A549 (cell line): ENCODE data around the gene ANTXR1. TPM values are rescaled to one million over a fixed set of nuclear protein-coding genes. Genes with fewer than 3 reads are reported as not detected.

Experiments used
- ATAC-seq, 2 experiments: fragments of 200-7000 bp in 1 of 2; fragments of >200 bp in 1 of 2; cut with Nextera tagmentation in 1 of 2; cut with Tn5 transposase in 1 of 2; 3 replicates each; pipeline versions ENCODE4 v1.8.0 to v1.9.1; 2018 to 2020; ENCODE audit warnings: mild to moderate bottlenecking in 1 of 2, moderate library complexity in 1 of 2
- CTCF ChIA-PET: fragments of 300-600 bp; sonication (Branson Sonifier 250); formaldehyde crosslinking; extraction: SDS; loops from one replicate; lab custom pipeline; 2021; ENCODE audit warnings: antibody characterized with exemption, inconsistent platforms; lab: Yijun Ruan, JAX
- POLR2A ChIA-PET: fragments of 350-600 bp; formaldehyde crosslinking; extraction: SDS; loops from one replicate; lab custom pipeline; 2021; ENCODE audit warnings: antibody characterized with exemption, inconsistent platforms; lab: Yijun Ruan, JAX
- DNase-seq, 2 experiments: peaks; one replicate each; pipeline versions ENCODE4 v3.0.0 to v3.0.0-alpha.2; 2011 to 2016; ENCODE audit warnings: low read depth in 1 of 2, low spot score in 1 of 2
- FAIRE-seq: peaks from 2 replicates; lab custom pipeline; 2011; peaks lifted over from hg19 to GRCh38; lab: Jason Lieb, UNC
- H3K27ac ChIP-seq, 2 experiments: fragments of >200 bp; sonication (Bioruptor Twin); formaldehyde crosslinking; 3 replicates each; pipeline ENCODE4 v1.5.1; 2016 to 2017
- H3K4me1 ChIP-seq: fragments of >200 bp; sonication (Bioruptor Twin); formaldehyde crosslinking; 3 replicates; pipeline ENCODE4 v1.6.1; 2016
- H3K4me2 ChIP-seq: fragments of >200 bp; sonication (Bioruptor Twin); formaldehyde crosslinking; 3 replicates; pipeline ENCODE4 v1.6.1; 2016
- H3K4me3 ChIP-seq: fragments of >200 bp; sonication (Bioruptor Twin); formaldehyde crosslinking; 3 replicates; pipeline ENCODE4 v1.5.1; 2016
- H3K9me3 ChIP-seq: fragments of >200 bp; sonication (Bioruptor Twin); formaldehyde crosslinking; 3 replicates; pipeline ENCODE4 v1.6.1; 2016
- BHLHE40 ChIP-seq: IDR thresholded peaks from 2 replicates; pipeline ENCODE4 v1.6.1; 2012; ENCODE audit warnings: low read depth, low read length, inconsistent platforms
- CBX8 ChIP-seq: fragments of 200-600 bp; sonication (generic); IDR thresholded peaks from 2 replicates; pipeline ENCODE4 v1.6.1; 2016
- CTCF ChIP-seq: fragments of >200 bp; sonication (Bioruptor Twin); formaldehyde crosslinking; IDR thresholded peaks from 3 replicates; pipeline ENCODE4 v1.5.1; 2016
- EHMT2 ChIP-seq: fragments of 200-600 bp; sonication (generic); IDR thresholded peaks from 2 replicates; pipeline ENCODE4 v1.6.1; 2016; ENCODE audit warnings: antibody characterized with exemption, low read depth, mild to moderate bottlenecking, moderate library complexity
- ESRRA ChIP-seq: fragments of 150-350 bp; IDR thresholded peaks from 2 replicates; pipeline ENCODE4 v1.6.1; 2014; ENCODE audit warnings: mild to moderate bottlenecking, low read length, borderline replicate concordance
- FOSL2 ChIP-seq, 2 experiments: fragments of 450-650 bp in 1 of 2; fragments of >200 bp in 1 of 2; sonication (Bioruptor Twin) in 1 of 2; formaldehyde crosslinking; IDR thresholded peaks; 2 replicates each; pipeline versions ENCODE4 v1.5.0 to v1.6.1; 2016 to 2020; ENCODE audit warnings: mild to moderate bottlenecking in 1 of 2, moderate library complexity in 1 of 2
- FOXS1 ChIP-seq: fragments of 250-450 bp; sonication (Bioruptor Pico); IDR thresholded peaks from 2 replicates; pipeline ENCODE4 v1.5.0; 2020; ENCODE audit warnings: mild to moderate bottlenecking, moderate library complexity
- GATA3 ChIP-seq: IDR thresholded peaks from 2 replicates; pipeline ENCODE4 v1.6.1; 2012; ENCODE audit warnings: borderline replicate concordance
- HEYL ChIP-seq: fragments of 250-450 bp; sonication (Bioruptor Pico); IDR thresholded peaks from 2 replicates; pipeline ENCODE4 v1.8.0; 2021; ENCODE audit warnings: mild to moderate bottlenecking, moderate library complexity
- JUNB ChIP-seq: fragments of >200 bp; sonication (Bioruptor Twin); formaldehyde crosslinking; IDR thresholded peaks from 2 replicates; pipeline ENCODE4 v1.6.1; 2016
- KDM1A ChIP-seq: fragments of 200-600 bp; sonication (generic); IDR thresholded peaks from 2 replicates; pipeline ENCODE4 v1.6.1; 2016; ENCODE audit warnings: low read depth, mild to moderate bottlenecking
- MAX ChIP-seq: IDR thresholded peaks from 2 replicates; pipeline ENCODE4 v1.6.1; 2012
- PHF8 ChIP-seq: fragments of 200-600 bp; sonication (generic); IDR thresholded peaks from 2 replicates; pipeline ENCODE4 v1.6.1; 2016; ENCODE audit warnings: low read depth, mild to moderate bottlenecking, antibody characterized with exemption, moderate library complexity, borderline replicate concordance
- POLR2AphosphoS2 ChIP-seq: conservative IDR thresholded peaks from 2 replicates; pipeline ENCODE4 v1.6.1; 2012; ENCODE audit warnings: low read length, improper control_type of control experiment, inconsistent platforms
- RCOR1 ChIP-seq: fragments of 150-350 bp; IDR thresholded peaks from 2 replicates; pipeline ENCODE4 v1.6.1; 2014; ENCODE audit warnings: antibody characterized with exemption, low read length, low read depth
- REST ChIP-seq: fragments of 200-600 bp; sonication (generic); IDR thresholded peaks from 2 replicates; pipeline ENCODE4 v1.6.1; 2016; ENCODE audit warnings: antibody characterized with exemption, mild to moderate bottlenecking, moderate library complexity
- RFX5 ChIP-seq: fragments of 450-650 bp; IDR thresholded peaks from 2 replicates; pipeline ENCODE4 v1.7.1; 2014; ENCODE audit warnings: antibody characterized with exemption, mild to moderate bottlenecking, moderate library complexity
- RNF2 ChIP-seq: fragments of 200-600 bp; sonication (generic); IDR thresholded peaks from 2 replicates; pipeline ENCODE4 v1.6.1; 2016; ENCODE audit warnings: low read depth, mild to moderate bottlenecking, antibody characterized with exemption, moderate library complexity, borderline replicate concordance
- SMC3 ChIP-seq: fragments of >200 bp; sonication (Bioruptor Twin); formaldehyde crosslinking; IDR thresholded peaks from 3 replicates; pipeline ENCODE4 v1.6.1; 2018; ENCODE audit warnings: inconsistent platforms
- WGBS: methylation state at CpG from one replicate; pipeline ENCODE4 v1.1.6; 2017; ENCODE audit errors: missing lambda C conversion rate; 5-methylcytosine and 5-hydroxymethylcytosine counted together
- polyA plus RNA-seq, 4 experiments: library from polyadenylated mRNA; depleted of rRNA in 3 of 4; stranded (reverse); fragments of >200 nt; fragmentation: RNase III in 1 of 4; extraction: RNeasy Plus Mini Kit Qiagen cat#74134 plus additional on column Dnase treatment in 1 of 4; gene quantifications; 2 replicates in 3 of 4; 3 replicates in 1 of 4; pipeline ENCODE4 v1.2.3, GENCODE V29; 2011 to 2017

The ANTXR1 gene
- polyA plus RNA-seq, 2 of the 4 experiments (the other 2 are of a cell fraction), result 161 to 194 TPM

- TF ChIP-seq REST (no peak), POLR2AphosphoS2 (no peak)
Observed at GRCh38 chr2:68978098-68978497, 34.9 kb upstream of the ANTXR1 start (continued).

- Histone ChIP-seq H3K4me2 (no peak overlapping the region), H3K9me3 (peaks cover 4% of the 10 kb centered on the region; the same call in 1 of the 3 replicates), H3K4me3 (no peak overlapping the region), H3K27ac (peak overlapping the region in 1 of 2 experiments; percentile 43; a peak in 2 of 6 replicates), H3K4me1 (peaks cover 14% of the 10 kb centered on the region)
- TF ChIP-seq FOSL2 (IDR thresholded peaks at IDR 0.05) (no peak), FOSL2 (CRISPR knock-in tag; IDR thresholded peaks at IDR 0.05) (no peak), SMC3 (no peak), GATA3 (no peak), BHLHE40 (no peak), RNF2 (no peak), ESRRA (no peak), JUNB (no peak), REST (no peak), CTCF (no peak), FOXS1 (no peak), CBX8 (no peak), EHMT2 (no peak), RCOR1 (no peak), KDM1A (no peak), PHF8 (no peak), HEYL (CRISPR knock-in tag) (no peak), MAX (no peak), POLR2AphosphoS2 (no peak), RFX5 (no peak)
- ChIA-PET CTCF (interaction anchor here (0.6 kb wide), 1 partner anchor 32 kb away, joined by 3 read pairs; the partner anchor contains the start of gene ANTXR1), POLR2A (no interaction called here)
- DNase-seq, result no peak
- no peak for ATAC-seq
- FAIRE-seq, result peak; percentile 68
- WGBS, result 83% methylated on average over 1 of the region's 1 CpG
Observed at GRCh38 chr2:68980956-68981355, 32.0 kb upstream of the ANTXR1 start.
